ENCODE measurements around the gene RAD18.

The RAD18 gene

DNA sequence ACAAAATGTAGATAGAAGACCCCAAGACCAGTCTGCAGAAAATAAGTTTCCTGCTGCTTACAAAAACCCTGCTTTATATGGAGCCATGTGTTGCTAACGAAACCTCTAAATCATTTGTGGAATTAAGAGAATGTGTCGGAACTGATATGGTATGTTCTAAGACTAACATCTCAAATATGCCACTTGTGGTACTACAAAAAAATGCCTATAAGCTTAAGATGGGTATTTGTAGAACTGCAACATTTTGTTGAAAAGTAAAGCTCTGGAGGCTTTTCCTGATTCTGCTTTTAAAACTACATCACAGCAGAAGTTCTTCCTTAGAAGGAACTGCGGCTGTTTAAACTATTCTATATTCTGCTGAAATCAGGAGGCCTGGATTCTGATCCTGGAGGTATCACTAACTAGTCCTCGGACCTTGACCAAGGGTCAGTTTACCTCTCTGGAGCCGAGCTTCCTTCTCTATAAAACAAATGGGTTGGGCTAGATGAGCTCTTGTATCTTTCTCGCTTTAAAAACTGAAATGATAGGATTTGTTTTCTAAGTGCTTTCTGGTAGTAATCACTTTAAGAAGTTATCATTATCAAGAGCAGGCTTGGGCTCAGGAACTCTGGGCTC lies 74.9 kb downstream of the RAD18 start:
- Mint-ChIP-seq H3K4me3 (no peak overlapping the region), H3K4me1 (ENCODE audit: low read depth) (no peaks in the 10 kb centered on the region)
- intact Hi-C loops (cut with micrococcal nuclease) = no loop called here

DNA sequence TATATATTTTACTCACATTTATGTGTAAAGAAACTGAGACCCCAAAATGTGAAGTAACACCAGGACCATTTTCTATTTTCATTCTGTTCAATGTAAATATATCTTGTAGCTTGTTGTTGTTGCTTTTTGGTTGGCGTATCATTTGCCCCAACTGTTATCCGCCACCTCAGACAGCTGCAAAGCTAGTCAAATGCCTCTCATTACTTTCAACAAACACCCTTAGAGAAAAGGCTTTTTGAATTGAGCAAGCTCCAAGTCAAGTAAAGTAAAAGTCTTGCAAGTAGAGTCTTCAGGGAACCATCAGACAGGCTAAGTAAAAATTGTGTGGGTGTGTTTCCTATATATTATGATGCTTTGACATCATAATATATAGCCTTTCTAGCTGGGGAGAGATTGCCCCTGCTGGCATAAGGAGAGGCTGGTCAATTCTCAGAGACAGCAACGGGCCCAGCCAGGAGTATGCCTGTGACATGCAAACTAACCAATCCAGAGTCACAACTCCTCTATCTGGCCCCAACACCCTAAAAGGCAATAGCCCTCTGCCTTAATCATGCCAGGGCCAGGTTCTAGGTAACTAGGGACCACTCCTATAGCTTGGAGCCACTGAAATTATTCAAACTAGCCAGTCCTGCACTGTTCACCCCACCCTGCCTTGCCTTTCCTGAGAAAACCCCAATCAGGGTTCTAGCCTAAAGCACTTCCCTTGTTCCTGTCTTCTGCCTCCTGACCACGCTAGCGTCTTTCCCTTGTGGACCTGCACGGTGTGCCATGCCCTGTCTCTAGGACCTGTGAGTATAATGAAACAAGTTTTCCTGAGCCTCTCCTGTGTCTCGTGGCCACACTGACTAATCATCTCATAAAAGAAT lies 75.6 kb downstream of the RAD18 start:
- H3K4me3 Mint-ChIP-seq = no peak overlapping the region
- H3K9me3 Mint-ChIP-seq = no peaks in the 10 kb centered on the region
- H3K27ac Mint-ChIP-seq = no peak overlapping the region
- no peaks in the 10 kb centered on the region for H3K4me1 Mint-ChIP-seq (ENCODE audit: low read depth)
- intact Hi-C loops (cut with micrococcal nuclease) = no loop called here
- no peaks in the 10 kb centered on the region for H3K27me3 Mint-ChIP-seq
- H3K36me3 Mint-ChIP-seq (ENCODE audit: low read depth) = peaks cover 36% of the 10 kb centered on the region

More for the DNA sequence above, 74.9 kb downstream of the RAD18 start:
- H3K36me3 Mint-ChIP-seq (ENCODE audit: low read depth) = peaks cover 31% of the 10 kb centered on the region
- no peaks in the 10 kb centered on the region for H3K27me3 Mint-ChIP-seq
- no peak overlapping the region for H3K27ac Mint-ChIP-seq
- no peaks in the 10 kb centered on the region for H3K9me3 Mint-ChIP-seq

DNA sequence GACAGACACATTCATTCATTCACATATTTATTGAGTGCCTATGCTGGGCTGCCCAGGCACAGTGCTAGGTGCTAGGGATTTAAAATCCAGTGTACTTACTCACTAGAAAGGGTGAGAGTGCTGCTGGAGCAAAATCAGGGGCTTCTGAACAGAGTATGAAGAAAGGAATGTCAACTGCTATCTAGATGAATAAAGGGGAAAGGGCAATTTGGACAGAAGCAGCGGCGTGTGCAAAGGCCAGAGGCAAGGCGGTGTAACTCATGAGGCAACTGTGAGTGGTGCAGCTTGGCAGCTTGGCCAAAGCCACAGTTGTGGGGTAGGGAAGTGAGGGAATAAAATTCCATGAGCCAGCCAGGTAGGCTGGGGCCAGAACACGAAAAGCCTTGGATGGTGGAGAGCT lies 76.7 kb downstream of the RAD18 start:
- H3K36me3 Mint-ChIP-seq (ENCODE audit: low read depth) = peaks cover 44% of the 10 kb centered on the region
- H3K9me3 Mint-ChIP-seq = no peaks in the 10 kb centered on the region
- H3K27me3 Mint-ChIP-seq = no peaks in the 10 kb centered on the region
- H3K27ac Mint-ChIP-seq = no peak overlapping the region
- no peak overlapping the region for H3K4me3 Mint-ChIP-seq
- intact Hi-C loops (cut with micrococcal nuclease) = no loop called here
- no peaks in the 10 kb centered on the region for H3K4me1 Mint-ChIP-seq (ENCODE audit: low read depth)

DNA sequence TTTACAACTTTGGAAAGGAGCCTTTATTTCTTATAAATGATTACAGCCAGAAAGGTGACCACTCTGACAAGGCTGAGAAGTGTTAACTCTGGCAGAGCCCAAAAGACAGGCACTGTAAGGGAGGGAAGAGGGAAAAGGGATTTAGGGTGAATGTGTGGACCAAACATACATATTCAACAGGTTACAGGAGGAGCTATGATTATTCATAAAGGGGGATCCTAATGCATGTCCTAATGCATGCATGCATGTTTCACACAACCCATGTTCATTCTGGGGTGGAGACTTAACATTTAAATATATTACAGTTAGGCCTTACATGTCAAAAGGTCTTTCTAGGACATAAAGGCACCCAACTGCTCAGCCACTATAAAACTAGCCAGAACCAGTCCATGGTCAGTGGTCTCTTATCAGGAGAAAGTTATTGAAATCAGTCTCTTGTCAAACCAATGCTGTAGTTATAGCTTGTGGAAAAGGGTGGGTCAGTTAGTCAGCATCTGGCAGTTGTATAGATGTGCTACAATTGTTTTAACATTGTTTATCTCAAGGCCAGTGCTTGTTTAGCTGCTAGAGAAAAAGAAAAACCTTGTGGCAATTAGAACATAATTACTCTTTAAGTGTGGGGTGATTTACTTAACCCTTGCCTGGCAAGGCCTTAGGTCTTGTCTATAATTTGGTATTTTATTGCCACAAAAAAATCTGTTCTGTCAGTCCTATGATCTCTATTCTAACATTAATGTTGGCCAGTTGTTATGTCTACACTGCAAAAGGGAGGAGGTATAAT lies 77.5 kb downstream of the RAD18 start:
- intact Hi-C loops (cut with micrococcal nuclease) = no loop called here
- peaks cover 48% of the 10 kb centered on the region for H3K36me3 Mint-ChIP-seq (ENCODE audit: low read depth)
- no peaks in the 10 kb centered on the region for H3K4me1 Mint-ChIP-seq (ENCODE audit: low read depth)
- no peak overlapping the region for H3K27ac Mint-ChIP-seq
- H3K9me3 Mint-ChIP-seq = no peaks in the 10 kb centered on the region
- no peak overlapping the region for H3K4me3 Mint-ChIP-seq
- no peaks in the 10 kb centered on the region for H3K27me3 Mint-ChIP-seq

DNA sequence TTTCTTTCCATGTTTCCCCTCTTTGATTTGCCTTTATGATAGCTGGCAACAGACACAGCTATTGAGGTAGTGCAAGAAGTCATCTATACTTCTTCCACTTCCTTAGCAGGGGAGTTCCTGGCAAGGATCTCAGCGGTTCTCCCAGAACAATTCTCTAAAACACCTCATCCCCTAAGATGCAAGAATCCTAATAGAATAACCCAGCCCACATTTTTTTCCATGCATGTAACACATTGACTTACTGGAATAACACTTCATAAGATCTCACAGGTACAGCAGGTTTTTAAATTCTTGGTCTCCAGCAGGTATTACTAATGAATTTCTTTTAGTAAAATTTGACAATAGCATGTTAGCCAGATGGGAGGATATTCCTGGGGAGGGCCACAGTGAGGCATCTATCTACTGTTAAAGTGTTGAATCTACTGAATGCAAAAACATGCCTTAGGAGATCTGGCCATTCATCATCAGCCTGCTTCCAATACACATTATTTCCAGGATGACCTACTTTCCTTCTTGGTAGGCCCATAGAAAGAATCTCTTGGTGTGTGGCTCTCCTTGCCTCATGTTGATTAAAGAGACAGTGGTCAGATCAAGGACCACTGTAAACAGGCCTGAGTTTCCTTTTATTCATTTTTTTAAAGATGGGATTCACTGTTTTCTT lies 78.5 kb downstream of the RAD18 start:
- Mint-ChIP-seq H3K4me1 (ENCODE audit: low read depth) (no peaks in the 10 kb centered on the region), H3K27me3 (no peaks in the 10 kb centered on the region), H3K9me3 (no peaks in the 10 kb centered on the region), H3K36me3 (ENCODE audit: low read depth) (peaks cover 54% of the 10 kb centered on the region), H3K27ac (no peak overlapping the region), H3K4me3 (no peak overlapping the region)
- intact Hi-C loops (cut with micrococcal nuclease) = no loop called here

GRCh38 chr3:8882642-8883041 lies 80.6 kb downstream of the RAD18 start:
- intact Hi-C loops (cut with micrococcal nuclease) = no loop called here
- Mint-ChIP-seq H3K4me1 (ENCODE audit: low read depth) (no peaks in the 10 kb centered on the region), H3K9me3 (no peaks in the 10 kb centered on the region), H3K36me3 (ENCODE audit: low read depth) (peaks cover 46% of the 10 kb centered on the region), H3K27me3 (no peaks in the 10 kb centered on the region), H3K27ac (no peak overlapping the region), H3K4me3 (no peak overlapping the region)

DNA sequence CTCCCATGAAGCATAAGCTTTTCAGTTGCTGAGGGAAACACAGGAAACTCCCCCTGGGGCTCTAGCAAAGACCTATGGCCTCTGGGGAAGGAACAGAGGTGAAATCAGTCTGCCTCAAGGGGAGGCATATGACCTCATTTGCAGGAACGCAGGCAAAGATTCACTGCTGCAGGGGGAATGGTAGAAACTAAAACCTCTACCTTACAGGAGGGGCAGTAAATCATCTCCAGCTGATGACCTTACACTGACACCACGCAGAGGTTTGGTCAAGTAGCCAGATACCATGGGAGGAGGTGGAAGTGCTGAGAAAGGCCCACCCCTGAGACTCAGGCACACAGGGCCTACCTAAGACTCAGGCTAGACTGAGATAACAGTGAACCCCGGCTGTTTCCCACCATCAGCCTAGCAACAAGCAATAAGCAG lies 81.1 kb downstream of the RAD18 start:
- H3K4me3 Mint-ChIP-seq = no peak overlapping the region

DNA sequence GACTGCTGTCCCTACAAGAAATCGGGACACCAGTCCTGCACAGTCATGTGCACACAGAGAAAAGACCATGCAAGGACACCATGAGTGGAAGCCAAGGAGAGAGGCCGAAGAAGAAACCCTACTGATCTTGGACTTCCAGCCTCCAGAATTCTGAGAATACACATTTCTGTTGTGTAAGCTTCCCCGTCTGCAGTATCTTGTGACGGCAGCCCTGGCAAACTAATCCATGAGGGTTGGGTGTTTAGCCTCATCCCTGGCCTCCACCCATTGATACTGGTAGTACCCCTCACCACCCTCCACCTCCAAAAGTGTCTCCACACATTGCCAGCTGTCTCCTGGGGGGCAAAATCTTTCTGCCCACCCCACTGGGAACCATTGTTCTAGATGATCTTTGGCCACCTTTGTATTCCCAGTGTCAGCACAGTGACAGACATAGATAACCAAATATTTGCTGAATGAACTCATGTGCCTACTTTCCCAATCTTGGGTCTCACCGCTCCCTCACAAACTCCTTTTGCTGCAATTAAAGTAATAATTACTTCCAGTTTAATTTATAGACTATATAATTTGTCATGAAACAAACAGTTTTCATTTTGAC lies 83.8 kb downstream of the RAD18 start:
- Mint-ChIP-seq H3K4me1 (ENCODE audit: low read depth) (no peaks in the 10 kb centered on the region), H3K27me3 (no peaks in the 10 kb centered on the region), H3K36me3 (ENCODE audit: low read depth) (peaks cover 43% of the 10 kb centered on the region), H3K27ac (no peak overlapping the region), H3K4me3 (no peak overlapping the region), H3K9me3 (no peaks in the 10 kb centered on the region)
- intact Hi-C loops (cut with micrococcal nuclease) = no loop called here

More for the DNA sequence above, 81.1 kb downstream of the RAD18 start:
- H3K4me1 Mint-ChIP-seq (ENCODE audit: low read depth) = no peaks in the 10 kb centered on the region
- no peaks in the 10 kb centered on the region for H3K9me3 Mint-ChIP-seq
- no peak overlapping the region for H3K27ac Mint-ChIP-seq
- intact Hi-C loops (cut with micrococcal nuclease) = no loop called here
- peaks cover 47% of the 10 kb centered on the region for H3K36me3 Mint-ChIP-seq (ENCODE audit: low read depth)
- no peaks in the 10 kb centered on the region for H3K27me3 Mint-ChIP-seq

GRCh38 chr3:8875836-8876235 lies 87.4 kb downstream of the RAD18 start:
- Mint-ChIP-seq H3K4me3 (no peak overlapping the region), H3K4me1 (ENCODE audit: low read depth) (no peaks in the 10 kb centered on the region), H3K36me3 (ENCODE audit: low read depth) (peaks cover 28% of the 10 kb centered on the region), H3K27me3 (no peaks in the 10 kb centered on the region), H3K27ac (no peak overlapping the region), H3K9me3 (no peaks in the 10 kb centered on the region)
- intact Hi-C loops (cut with micrococcal nuclease) = no loop called here

DNA sequence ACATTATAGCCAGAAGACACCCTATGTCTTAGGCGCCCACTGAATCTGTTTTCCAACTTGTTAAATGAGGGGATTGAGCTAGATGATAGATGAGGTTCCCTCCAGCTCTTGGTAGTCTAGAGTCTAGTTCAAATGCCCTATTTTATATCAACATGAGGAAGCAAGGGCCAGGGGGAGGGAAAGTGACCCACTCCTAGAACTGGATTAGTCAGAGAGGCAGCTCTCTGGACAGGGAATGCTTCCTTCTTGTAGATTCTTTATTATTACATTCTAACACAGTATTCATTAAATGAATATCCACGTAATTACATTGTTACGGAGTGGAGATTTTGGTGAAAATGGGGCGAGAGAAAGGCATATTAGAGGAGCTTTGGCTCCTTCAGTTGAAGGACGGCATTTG lies 89.5 kb downstream of the RAD18 start:
- Mint-ChIP-seq H3K9me3 (no peaks in the 10 kb centered on the region), H3K27ac (no peak overlapping the region), H3K27me3 (no peaks in the 10 kb centered on the region), H3K36me3 (ENCODE audit: low read depth) (peaks cover 15% of the 10 kb centered on the region), H3K4me1 (ENCODE audit: low read depth) (no peaks in the 10 kb centered on the region), H3K4me3 (no peak overlapping the region)
- intact Hi-C loops (cut with micrococcal nuclease) = no loop called here

- intact Hi-C loops (cut with micrococcal nuclease) = no loop called here
- H3K4me1 Mint-ChIP-seq (ENCODE audit: low read depth) = no peaks in the 10 kb centered on the region
- H3K36me3 Mint-ChIP-seq (ENCODE audit: low read depth) = peaks cover 7% of the 10 kb centered on the region
- no peaks in the 10 kb centered on the region for H3K9me3 Mint-ChIP-seq
- no peaks in the 10 kb centered on the region for H3K27me3 Mint-ChIP-seq
- H3K4me3 Mint-ChIP-seq = no peak overlapping the region
- no peak overlapping the region for H3K27ac Mint-ChIP-seq
These were observed 91.0 kb downstream of the RAD18 start for GRCh38 chr3:8872261-8872660.

DNA sequence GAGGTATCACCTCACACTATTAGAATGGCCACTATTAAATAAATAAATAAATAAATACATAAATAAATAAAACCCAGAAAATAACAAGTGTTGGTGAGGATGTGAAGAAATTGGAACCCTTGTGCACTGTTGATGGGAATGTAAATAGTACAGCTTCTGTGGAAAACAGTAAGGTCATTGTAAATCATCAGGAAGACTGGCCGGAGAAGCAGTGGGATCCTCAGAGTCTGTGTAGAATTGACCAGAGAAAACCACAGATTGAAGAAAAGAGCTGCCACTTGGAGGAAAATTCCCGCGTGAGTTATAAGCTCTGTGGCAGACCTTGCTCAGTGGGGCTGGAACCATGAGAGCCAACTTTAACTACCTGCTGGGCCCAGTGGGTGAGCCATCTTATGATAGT lies 92.0 kb downstream of the RAD18 start:
- no peak overlapping the region for H3K27ac Mint-ChIP-seq
- intact Hi-C loops (cut with micrococcal nuclease) = no loop called here
- H3K4me3 Mint-ChIP-seq = no peak overlapping the region
- no peaks in the 10 kb centered on the region for H3K4me1 Mint-ChIP-seq (ENCODE audit: low read depth)
- no peaks in the 10 kb centered on the region for H3K36me3 Mint-ChIP-seq (ENCODE audit: low read depth)
- H3K27me3 Mint-ChIP-seq = no peaks in the 10 kb centered on the region
- H3K9me3 Mint-ChIP-seq = no peaks in the 10 kb centered on the region

DNA sequence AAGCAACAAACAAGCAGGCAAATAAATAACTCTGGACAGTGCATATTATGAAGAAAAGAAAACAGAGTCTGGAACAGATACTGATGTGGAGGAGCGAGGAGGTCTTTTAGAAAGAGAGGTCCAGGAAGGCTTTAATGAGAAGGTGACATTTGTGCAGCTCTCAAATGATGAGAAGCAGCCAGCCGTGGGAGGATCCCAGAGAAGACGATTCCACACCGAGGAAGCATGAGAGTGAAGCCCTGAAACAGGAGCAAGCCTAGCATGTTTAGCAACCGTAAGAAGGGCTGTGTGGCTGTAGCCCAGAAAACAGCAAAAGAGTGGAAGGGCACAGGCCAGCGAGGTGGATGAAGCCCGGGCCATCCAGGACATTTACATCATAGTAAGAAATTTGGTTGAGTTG lies 93.1 kb downstream of the RAD18 start:
- H3K9me3 Mint-ChIP-seq = no peaks in the 10 kb centered on the region
- H3K27ac Mint-ChIP-seq = no peak overlapping the region
- no peaks in the 10 kb centered on the region for H3K4me1 Mint-ChIP-seq (ENCODE audit: low read depth)
- no peaks in the 10 kb centered on the region for H3K27me3 Mint-ChIP-seq
- H3K4me3 Mint-ChIP-seq = no peak overlapping the region
- intact Hi-C loops (cut with micrococcal nuclease) = no loop called here
- no peaks in the 10 kb centered on the region for H3K36me3 Mint-ChIP-seq (ENCODE audit: low read depth)

Data from dendritic cell treated with granulocyte-macrophage colony-stimulating factor and Interleukin-4, amounts not matched to agents 40 ng/mL and 50 ng/mL, for 4 days (primary cell).